BJ (cell line): Measurements from ENCODE around the gene SPINT2. TPM values are rescaled to one million over a fixed set of nuclear protein-coding genes. Genes with fewer than 3 reads are reported as not detected.
A peak's percentile ranks its signal among the peaks of the same experiment; 100 is the strongest.

Experiments used
- CTCF ChIA-PET: fragments of 350-600 bp; formaldehyde crosslinking; extraction: SDS; loops from one replicate; lab custom pipeline; 2021; ENCODE audit warnings: antibody characterized with exemption, inconsistent platforms; lab: Yijun Ruan, JAX
- POLR2A ChIA-PET: fragments of 300-600 bp; sonication (Branson Sonifier 250); formaldehyde crosslinking; extraction: SDS; loops from one replicate; lab custom pipeline; 2021; ENCODE audit warnings: antibody characterized with exemption; lab: Charles Lee
- DNase-seq: peaks from one replicate; pipeline ENCODE4 v3.0.0-alpha.2; 2011; ENCODE audit warnings: low read depth
- H3K27me3 ChIP-seq: 2 replicates; pipeline ENCODE4 v1.6.0; 2011; ENCODE audit warnings: low read length; ENCODE audit not compliant: control insufficient read depth, insufficient read depth
- H3K36me3 ChIP-seq: 2 replicates; pipeline ENCODE4 v1.5.1; 2011; ENCODE audit warnings: low read length; ENCODE audit not compliant: control insufficient read depth, insufficient read depth
- H3K4me3 ChIP-seq: 2 replicates; pipeline ENCODE4 v1.5.1; 2011; ENCODE audit warnings: low read depth, mild to moderate bottlenecking, control low read depth, low read length
- CTCF ChIP-seq: IDR thresholded peaks from 2 replicates; pipeline ENCODE4 v1.5.1; 2011; ENCODE audit warnings: low read depth, mild to moderate bottlenecking, control low read depth, inconsistent platforms, low read length, moderate library complexity; ENCODE audit not compliant: insufficient read depth
- polyA plus RNA-seq: library from polyadenylated mRNA; depleted of rRNA; stranded (reverse); fragments of >200 nt; gene quantifications from 2 replicates; pipeline ENCODE4 v1.2.3, GENCODE V29; 2011

SPINT2 gene
- polyA plus RNA-seq, 1 experiment, result 45.5 TPM

DNA sequence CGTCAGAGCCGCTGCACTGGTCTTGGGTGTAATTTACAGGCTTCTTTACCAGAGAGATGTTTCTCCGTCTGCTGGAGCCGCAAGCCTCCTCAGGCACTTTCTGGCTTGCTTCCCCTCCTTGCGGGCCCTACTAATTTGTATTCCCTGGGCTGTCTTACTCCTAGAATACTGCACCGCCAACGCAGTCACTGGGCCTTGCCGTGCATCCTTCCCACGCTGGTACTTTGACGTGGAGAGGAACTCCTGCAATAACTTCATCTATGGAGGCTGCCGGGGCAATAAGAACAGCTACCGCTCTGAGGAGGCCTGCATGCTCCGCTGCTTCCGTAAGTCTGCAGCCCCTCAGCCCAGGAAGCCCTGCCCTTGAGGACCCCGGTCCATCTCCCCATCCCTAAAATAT is 25.6 kb downstream of the SPINT2 start:
- no peak for TF ChIP-seq CTCF
- ChIA-PET POLR2A (interaction anchor here (0.7 kb wide), 1 partner anchor 73 kb away, joined by 3 read pairs; no protein-coding TSS in a partner anchor), CTCF (interaction anchor here (1.0 to 2.6 kb wide), 5 partner anchors 23 to 46 kb away, joined by 3 to 7 read pairs (median 4); partner anchors contain the start of genes CATSPERG and PPP1R14A)

GRCh38 chr19:38290631-38291147 is 26.3 kb downstream of the SPINT2 start:
- no peaks in the 10 kb centered on the region for H3K27me3 ChIP-seq
- ChIA-PET POLR2A (interaction anchor here (0.6 to 0.7 kb wide), 2 partner anchors 20 to 74 kb away, joined by 3 to 4 read pairs; no protein-coding TSS in a partner anchor), CTCF (interaction anchor here (1.0 to 2.6 kb wide), 6 partner anchors 23 to 47 kb away, joined by 3 to 7 read pairs (median 4); partner anchors contain the start of genes CATSPERG and PPP1R14A)
- DNase-seq, result peak; percentile 87
- no peak for TF ChIP-seq CTCF
- H3K36me3 ChIP-seq, result no peaks in the 10 kb centered on the region
- no peak overlapping the region for H3K4me3 ChIP-seq

More for the DNA sequence above, 25.6 kb downstream of the SPINT2 start:
- Histone ChIP-seq H3K36me3 (no peaks in the 10 kb centered on the region), H3K27me3 (no peaks in the 10 kb centered on the region), H3K4me3 (no peak overlapping the region)
- no peak for DNase-seq

DNA sequence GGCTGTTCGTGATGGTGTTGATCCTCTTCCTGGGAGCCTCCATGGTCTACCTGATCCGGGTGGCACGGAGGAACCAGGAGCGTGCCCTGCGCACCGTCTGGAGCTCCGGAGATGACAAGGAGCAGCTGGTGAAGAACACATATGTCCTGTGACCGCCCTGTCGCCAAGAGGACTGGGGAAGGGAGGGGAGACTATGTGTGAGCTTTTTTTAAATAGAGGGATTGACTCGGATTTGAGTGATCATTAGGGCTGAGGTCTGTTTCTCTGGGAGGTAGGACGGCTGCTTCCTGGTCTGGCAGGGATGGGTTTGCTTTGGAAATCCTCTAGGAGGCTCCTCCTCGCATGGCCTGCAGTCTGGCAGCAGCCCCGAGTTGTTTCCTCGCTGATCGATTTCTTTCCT is 27.5 kb downstream of the SPINT2 start:
- ChIA-PET POLR2A (no interaction called here), CTCF (interaction anchor here (0.9 to 1.2 kb wide), 2 partner anchors 46 to 82 kb away, joined by 3 read pairs; partner anchors contain the start of gene PSMD8)
- H3K27me3 ChIP-seq, result peaks cover 2% of the 10 kb centered on the region
- H3K36me3 ChIP-seq, result no peaks in the 10 kb centered on the region
- no peak for DNase-seq
- TF ChIP-seq CTCF, result peak; percentile 24; the same call in 1 of the 2 replicates
- H3K4me3 ChIP-seq, result no peak overlapping the region

DNA sequence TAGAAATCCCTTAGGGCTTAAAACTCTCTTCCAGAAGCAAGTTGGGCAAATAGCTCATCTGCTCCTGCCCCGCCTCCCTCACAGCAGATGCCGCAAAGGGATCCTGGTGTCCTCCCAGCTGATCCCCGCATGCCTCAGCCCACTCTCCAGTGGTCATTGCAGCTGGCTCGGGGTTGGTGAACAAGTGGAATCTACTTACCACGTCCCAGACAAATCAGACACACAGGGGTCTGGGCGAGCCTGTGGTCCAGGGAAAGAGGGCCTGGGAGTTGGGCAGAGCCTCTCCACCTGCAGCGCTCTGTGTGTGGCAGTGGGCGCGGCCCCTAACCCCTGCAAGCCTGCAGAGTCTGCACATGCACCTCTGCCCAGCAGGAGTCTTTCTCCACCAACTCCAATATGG is 28.9 kb downstream of the SPINT2 start:
- TF ChIP-seq CTCF, result no peak
- no peaks in the 10 kb centered on the region for H3K36me3 ChIP-seq
- CTCF ChIA-PET, result interaction anchor here (0.9 to 1.6 kb wide), 2 partner anchors 11 to 49 kb away, joined by 3 read pairs; no protein-coding TSS in a partner anchor
- peaks cover 2% of the 10 kb centered on the region for H3K27me3 ChIP-seq
- H3K4me3 ChIP-seq, result no peak overlapping the region
- POLR2A ChIA-PET, result no interaction called here
- no peak for DNase-seq

- POLR2A ChIA-PET, result no interaction called here
Measured at GRCh38 chr19:38294090-38294489, 29.7 kb downstream of the SPINT2 start.

More at GRCh38 chr19:38294090-38294489, 29.7 kb downstream of the SPINT2 start:
- DNase-seq, result no peak
- CTCF ChIA-PET, result interaction anchor here (1.5 to 1.6 kb wide), 2 partner anchors 11 to 12 kb away, joined by 3 read pairs; no protein-coding TSS in a partner anchor
- no peak for TF ChIP-seq CTCF
- Histone ChIP-seq H3K4me3 (no peak overlapping the region), H3K36me3 (no peaks in the 10 kb centered on the region), H3K27me3 (peaks cover 2% of the 10 kb centered on the region)
